Astrocyte (in vitro differentiated cells and primary cell): ENCODE data around the gene MMP21. TPM values are rescaled to one million over a fixed set of nuclear protein-coding genes. Genes with fewer than 3 reads are reported as not detected.

ENCODE experiments used
- DNase-seq: peaks from one replicate; pipeline ENCODE4 v3.0.0-alpha.2; 2010; ENCODE audit warnings: low read depth
- FAIRE-seq: peaks from 2 replicates; lab custom pipeline; 2011; peaks lifted over from hg19 to GRCh38; lab: Jason Lieb, UNC
- H2AFZ ChIP-seq: 2 replicates; pipeline ENCODE4 v1.6.0; 2012; ENCODE audit warnings: low read depth, low read length, inconsistent platforms
- H3K27ac ChIP-seq: 2 replicates; pipeline ENCODE4 v1.5.1; 2011; ENCODE audit warnings: low read depth, low read length, inconsistent platforms
- H3K27me3 ChIP-seq: 2 replicates; pipeline ENCODE4 v1.6.0; 2011; ENCODE audit warnings: low read length, inconsistent platforms; ENCODE audit not compliant: insufficient read depth
- H3K36me3 ChIP-seq: 2 replicates; pipeline ENCODE4 v1.5.1; 2011; ENCODE audit warnings: low read length, inconsistent platforms; ENCODE audit not compliant: insufficient read depth
- H3K4me1 ChIP-seq: 2 replicates; pipeline ENCODE4 v1.5.1; 2011; ENCODE audit warnings: low read length, inconsistent platforms; ENCODE audit not compliant: insufficient read depth
- H3K4me2 ChIP-seq: 2 replicates; pipeline ENCODE4 v1.6.0; 2012; ENCODE audit warnings: low read length, inconsistent platforms
- H3K4me3 ChIP-seq: 2 replicates; pipeline ENCODE4 v1.5.1; 2011; ENCODE audit warnings: low read depth, mild to moderate bottlenecking, low read length, inconsistent platforms; ENCODE audit not compliant: insufficient read depth
- H3K79me2 ChIP-seq: 2 replicates; pipeline ENCODE4 v1.6.0; 2012; ENCODE audit warnings: mild to moderate bottlenecking, low read length, inconsistent platforms; ENCODE audit not compliant: insufficient read depth
- H3K9ac ChIP-seq: 2 replicates; pipeline ENCODE4 v1.6.0; 2012; ENCODE audit warnings: mild to moderate bottlenecking, low read length, inconsistent platforms
- H3K9me3 ChIP-seq: 2 replicates; pipeline ENCODE4 v1.5.1; 2012; ENCODE audit warnings: low read depth, mild to moderate bottlenecking, low read length, inconsistent platforms; ENCODE audit not compliant: insufficient read depth
- H4K20me1 ChIP-seq: 2 replicates; pipeline ENCODE4 v1.6.0; 2012; ENCODE audit warnings: low read length, inconsistent platforms; ENCODE audit not compliant: insufficient read depth
- H3K27ac Mint-ChIP-seq: one replicate; pipeline ENCODE4 v1.8.0; 2021; ENCODE audit warnings: mild to moderate bottlenecking, mixed read lengths; ENCODE audit not compliant: unreplicated experiment
- H3K27me3 Mint-ChIP-seq: one replicate; pipeline ENCODE4 v1.8.0; 2021; ENCODE audit warnings: low read depth, mixed read lengths; ENCODE audit not compliant: unreplicated experiment
- H3K36me3 Mint-ChIP-seq: one replicate; pipeline ENCODE4 v1.8.0; 2021; ENCODE audit warnings: low read depth, mixed read lengths; ENCODE audit not compliant: unreplicated experiment
- H3K4me1 Mint-ChIP-seq: one replicate; pipeline ENCODE4 v1.8.0; 2021; ENCODE audit warnings: low read depth, mixed read lengths; ENCODE audit not compliant: unreplicated experiment
- H3K4me3 Mint-ChIP-seq: one replicate; pipeline ENCODE4 v1.8.0; 2021; ENCODE audit warnings: mild to moderate bottlenecking, moderate library complexity, mixed read lengths; ENCODE audit not compliant: unreplicated experiment
- H3K9me3 Mint-ChIP-seq: one replicate; pipeline ENCODE4 v1.8.0; 2021; ENCODE audit warnings: mild to moderate bottlenecking, mixed read lengths; ENCODE audit not compliant: unreplicated experiment
- EZH2 ChIP-seq: IDR thresholded peaks from 2 replicates; pipeline ENCODE4 v1.6.1; 2012; ENCODE audit warnings: mild to moderate bottlenecking, low read length, inconsistent platforms; ENCODE audit not compliant: insufficient read depth
- total RNA-seq: library from RNA; stranded (reverse); gene quantifications from 2 replicates; pipeline ENCODE4 v1.2.1, GENCODE V29; 2021
- TF ChIP-seq, protein P1 (sequence below): IDR thresholded peaks from 2 replicates; pipeline ENCODE4 v1.5.1; 2011; ENCODE audit warnings: low read depth, mild to moderate bottlenecking, inconsistent platforms, low read length, moderate library complexity; ENCODE audit not compliant: insufficient read depth

Gene MMP21
- total RNA-seq, 1 donor from 2014 or later = not detected

DNA sequence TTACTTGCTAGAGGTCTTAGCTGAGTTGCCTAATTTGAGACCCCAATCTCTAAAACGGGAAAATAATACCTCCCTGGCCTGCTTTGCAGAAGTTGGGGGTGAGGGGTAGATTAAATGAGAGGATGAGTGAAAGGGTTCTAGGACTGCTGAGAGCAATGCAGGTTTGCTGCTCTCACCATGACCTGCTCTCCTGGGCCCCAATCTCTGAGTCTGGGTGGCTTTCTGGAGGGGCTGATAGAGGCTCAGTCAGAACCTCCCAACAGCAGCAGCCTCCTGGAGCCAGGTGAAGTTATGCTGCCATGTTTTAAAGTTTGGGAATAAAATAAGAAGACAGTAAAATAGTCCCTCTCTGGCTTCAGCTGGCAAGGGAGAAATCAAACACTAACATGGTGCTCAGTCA lies 40.1 kb upstream of the MMP21 start:
- Histone ChIP-seq H3K9me3 (no peaks in the 10 kb centered on the region), H3K27me3 (no peaks in the 10 kb centered on the region), H3K4me1 (no peaks in the 10 kb centered on the region), H2AFZ (no peak overlapping the region), H3K9ac (no peak overlapping the region), H3K36me3 (peaks cover 10% of the 10 kb centered on the region), H3K27ac (no peak overlapping the region), H3K4me3 (no peak overlapping the region), H3K79me2 (no peaks in the 10 kb centered on the region), H4K20me1 (no peaks in the 10 kb centered on the region), H3K4me2 (no peak overlapping the region)
- H3K4me1 Mint-ChIP-seq = peaks cover 2% of the 10 kb centered on the region
- H3K36me3 Mint-ChIP-seq = peaks cover 16% of the 10 kb centered on the region
- no peaks in the 10 kb centered on the region for H3K27me3 Mint-ChIP-seq
- no peak for FAIRE-seq
- H3K4me3 Mint-ChIP-seq = no peak overlapping the region
- DNase-seq = no peak
- H3K27ac Mint-ChIP-seq = no peak overlapping the region
- TF ChIP-seq, protein P1, sequence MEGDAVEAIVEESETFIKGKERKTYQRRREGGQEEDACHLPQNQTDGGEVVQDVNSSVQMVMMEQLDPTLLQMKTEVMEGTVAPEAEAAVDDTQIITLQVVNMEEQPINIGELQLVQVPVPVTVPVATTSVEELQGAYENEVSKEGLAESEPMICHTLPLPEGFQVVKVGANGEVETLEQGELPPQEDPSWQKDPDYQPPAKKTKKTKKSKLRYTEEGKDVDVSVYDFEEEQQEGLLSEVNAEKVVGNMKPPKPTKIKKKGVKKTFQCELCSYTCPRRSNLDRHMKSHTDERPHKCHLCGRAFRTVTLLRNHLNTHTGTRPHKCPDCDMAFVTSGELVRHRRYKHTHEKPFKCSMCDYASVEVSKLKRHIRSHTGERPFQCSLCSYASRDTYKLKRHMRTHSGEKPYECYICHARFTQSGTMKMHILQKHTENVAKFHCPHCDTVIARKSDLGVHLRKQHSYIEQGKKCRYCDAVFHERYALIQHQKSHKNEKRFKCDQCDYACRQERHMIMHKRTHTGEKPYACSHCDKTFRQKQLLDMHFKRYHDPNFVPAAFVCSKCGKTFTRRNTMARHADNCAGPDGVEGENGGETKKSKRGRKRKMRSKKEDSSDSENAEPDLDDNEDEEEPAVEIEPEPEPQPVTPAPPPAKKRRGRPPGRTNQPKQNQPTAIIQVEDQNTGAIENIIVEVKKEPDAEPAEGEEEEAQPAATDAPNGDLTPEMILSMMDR = no peak
- TF ChIP-seq EZH2 = no peak
- no peaks in the 10 kb centered on the region for H3K9me3 Mint-ChIP-seq

DNA sequence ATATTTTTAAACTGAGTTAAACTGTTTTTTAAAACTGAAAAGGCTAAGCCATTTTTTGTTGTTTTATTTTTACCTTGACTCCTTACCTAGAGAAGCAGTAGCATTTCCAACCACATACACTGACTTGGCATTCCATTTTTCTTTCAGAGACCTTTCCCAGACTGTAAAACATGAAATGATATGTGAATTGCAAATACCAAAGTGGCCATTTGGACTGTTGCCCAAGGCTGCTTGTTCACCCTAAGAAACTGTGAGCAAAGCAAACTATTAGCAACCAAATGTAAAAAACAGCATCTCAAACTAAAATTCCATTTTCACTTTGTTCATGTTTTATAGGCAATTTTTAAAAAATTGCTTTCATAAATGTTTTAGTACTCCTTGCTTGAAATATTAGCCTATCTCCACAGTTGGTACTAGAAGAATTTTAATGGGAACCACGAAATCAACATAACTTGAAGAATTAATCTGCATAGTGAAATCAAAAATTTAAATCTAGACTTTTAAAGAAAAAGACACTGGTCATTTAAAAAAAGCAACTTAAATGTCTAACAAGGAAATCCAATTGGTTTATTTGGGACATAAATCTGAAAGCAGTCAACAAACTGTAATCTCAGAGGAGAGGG lies 36.6 kb upstream of the MMP21 start:
- FAIRE-seq (no peak), DNase-seq (peak; percentile 58)
- Histone ChIP-seq H3K4me2 (no peak overlapping the region), H3K4me3 (no peak overlapping the region), H3K9ac (no peak overlapping the region), H3K27me3 (no peaks in the 10 kb centered on the region), H2AFZ (no peak overlapping the region), H3K27ac (no peak overlapping the region), H3K36me3 (peaks cover 20% of the 10 kb centered on the region), H4K20me1 (no peaks in the 10 kb centered on the region), H3K79me2 (no peaks in the 10 kb centered on the region), H3K4me1 (no peaks in the 10 kb centered on the region), H3K9me3 (no peaks in the 10 kb centered on the region)
- Mint-ChIP-seq H3K4me1 (peaks cover 7% of the 10 kb centered on the region), H3K36me3 (peaks cover 26% of the 10 kb centered on the region), H3K4me3 (no peak overlapping the region), H3K27ac (no peak overlapping the region), H3K27me3 (no peaks in the 10 kb centered on the region), H3K9me3 (no peaks in the 10 kb centered on the region)
- TF ChIP-seq EZH2 = no peak
- TF ChIP-seq, protein P1 = no peak

DNA sequence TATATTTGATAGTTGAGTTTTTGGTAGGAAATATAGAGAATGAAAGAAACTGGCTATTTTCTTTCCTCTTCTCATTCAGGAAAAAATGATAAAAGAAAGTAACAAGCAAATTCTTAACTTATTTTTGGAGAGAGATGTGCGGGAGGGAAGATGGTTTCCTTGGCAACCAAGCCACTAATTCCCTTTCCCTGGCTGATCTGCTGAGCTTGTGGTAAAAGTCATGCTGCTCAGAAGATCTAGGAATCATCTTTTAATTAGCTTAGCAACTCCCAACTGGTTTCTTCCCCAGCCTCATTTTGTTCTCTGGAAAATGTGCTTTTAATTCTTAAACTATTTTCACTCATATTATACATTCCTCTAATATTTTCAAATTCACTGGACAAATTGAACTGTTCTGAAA lies 35.6 kb upstream of the MMP21 start:
- FAIRE-seq = no peak
- H3K36me3 Mint-ChIP-seq = peaks cover 29% of the 10 kb centered on the region
- Histone ChIP-seq H3K4me2 (no peak overlapping the region), H3K27me3 (no peaks in the 10 kb centered on the region), H4K20me1 (no peaks in the 10 kb centered on the region), H3K27ac (no peak overlapping the region), H3K36me3 (peaks cover 24% of the 10 kb centered on the region), H3K9me3 (no peaks in the 10 kb centered on the region), H2AFZ (no peak overlapping the region), H3K9ac (no peak overlapping the region), H3K4me1 (no peaks in the 10 kb centered on the region), H3K79me2 (no peaks in the 10 kb centered on the region), H3K4me3 (no peak overlapping the region)
- peaks cover 7% of the 10 kb centered on the region for H3K4me1 Mint-ChIP-seq
- H3K27ac Mint-ChIP-seq = no peak overlapping the region
- H3K9me3 Mint-ChIP-seq = no peaks in the 10 kb centered on the region
- no peak overlapping the region for H3K4me3 Mint-ChIP-seq
- TF ChIP-seq, protein P1 = no peak
- TF ChIP-seq EZH2 = no peak
- no peaks in the 10 kb centered on the region for H3K27me3 Mint-ChIP-seq
- no peak for DNase-seq
